Fibroblast of the aortic adventitia (primary cell): ENCODE measurements around the gene ZNF526. TPM values are rescaled to one million over a fixed set of nuclear protein-coding genes. Genes with fewer than 3 reads are reported as not detected.

Source experiments
- DNase-seq: peaks from one replicate; pipeline ENCODE4 v3.0.0-alpha.2; 2010; ENCODE audit warnings: low read depth
- H3K4me3 ChIP-seq: 2 replicates; pipeline ENCODE4 v1.5.1; 2011; ENCODE audit warnings: low read depth, mild to moderate bottlenecking, control low read depth, low read length, moderate library complexity
- total RNA-seq: library from RNA; depleted of rRNA; stranded (reverse); fragments of >200 nt; gene quantifications from 2 replicates; pipeline ENCODE4 v1.2.3, GENCODE V29; 2012; ENCODE audit warnings: low replicate concordance
- TF ChIP-seq, protein P1 (sequence below): IDR thresholded peaks from 2 replicates; pipeline ENCODE4 v1.5.1; 2011; ENCODE audit warnings: mild to moderate bottlenecking, low read length, control low read depth, inconsistent platforms; ENCODE audit not compliant: insufficient read depth

The ZNF526 gene, protein sequence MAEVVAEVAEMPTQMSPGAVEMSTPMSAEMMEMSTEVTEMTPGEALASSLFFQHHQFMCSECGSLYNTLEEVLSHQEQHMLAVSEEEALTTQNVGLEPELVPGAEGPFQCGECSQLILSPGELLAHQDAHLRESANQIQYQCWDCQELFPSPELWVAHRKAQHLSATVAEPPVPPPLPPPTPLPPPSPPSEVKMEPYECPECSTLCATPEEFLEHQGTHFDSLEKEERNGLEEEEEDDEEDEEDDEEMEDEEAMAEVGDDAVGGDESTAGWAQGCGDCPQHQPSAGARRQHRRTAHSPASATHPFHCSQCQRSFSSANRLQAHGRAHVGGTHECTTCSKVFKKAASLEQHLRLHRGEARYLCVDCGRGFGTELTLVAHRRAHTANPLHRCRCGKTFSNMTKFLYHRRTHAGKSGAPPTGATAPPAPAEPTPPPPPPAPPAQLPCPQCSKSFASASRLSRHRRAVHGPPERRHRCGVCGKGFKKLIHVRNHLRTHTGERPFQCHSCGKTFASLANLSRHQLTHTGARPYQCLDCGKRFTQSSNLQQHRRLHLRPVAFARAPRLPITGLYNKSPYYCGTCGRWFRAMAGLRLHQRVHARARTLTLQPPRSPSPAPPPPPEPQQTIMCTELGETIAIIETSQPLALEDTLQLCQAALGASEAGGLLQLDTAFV
- total RNA-seq = 6.0 and 13.0 TPM in 2 replicates

DNA sequence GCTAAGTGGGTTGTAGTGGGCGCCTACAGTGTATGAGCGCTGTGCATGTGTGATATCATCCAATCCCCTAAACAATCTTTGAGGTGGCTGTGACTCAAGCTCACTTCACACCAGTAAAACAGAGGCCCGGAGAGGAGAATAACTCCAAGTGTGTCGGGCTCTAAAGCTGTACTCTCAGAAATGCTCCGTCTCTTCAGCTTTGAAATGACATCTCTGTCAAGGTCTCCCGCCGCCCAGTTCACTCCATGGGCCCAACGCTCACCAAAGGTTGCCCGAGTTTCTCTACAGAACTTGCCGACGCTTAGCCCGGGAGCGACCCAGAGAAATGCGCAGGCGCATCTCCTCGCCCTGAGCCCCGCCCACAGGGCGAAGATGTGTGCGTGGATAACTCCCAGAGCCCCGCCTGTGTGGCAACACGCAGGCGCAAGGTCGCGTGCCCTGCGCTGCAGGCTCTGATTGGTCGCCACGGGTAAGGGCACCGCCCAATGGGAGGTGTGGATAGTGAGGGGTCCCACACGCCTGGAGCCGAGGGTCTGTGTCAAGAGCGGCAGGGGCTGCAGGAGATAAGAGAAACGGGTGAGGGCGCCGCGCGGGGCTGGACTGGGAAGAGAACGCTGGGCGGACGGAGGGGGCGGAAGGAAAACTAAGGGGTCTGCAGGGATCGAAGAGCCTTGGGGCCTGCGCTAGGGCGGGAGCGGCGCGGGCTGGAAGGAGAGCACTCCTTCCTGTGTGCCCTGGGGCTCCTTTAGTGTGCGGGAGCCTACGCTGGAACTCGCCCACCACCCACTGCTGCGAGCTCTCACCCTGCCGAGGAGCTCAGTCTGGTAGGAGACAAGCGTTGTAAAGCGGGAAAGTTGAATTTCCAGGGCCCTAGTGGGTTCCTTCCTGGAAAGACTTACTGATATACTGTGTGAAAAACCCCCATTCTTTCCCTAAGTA, at the start of gene ZNF526:
TSS of gene ZNF526 (plus strand) at position 501 of the 939 bp plus-strand sequence. CDS start 4,092 bp downstream, outside the sequence.
- peak within 1 kb of the TSS; percentile 92 for H3K4me3 ChIP-seq
- DNase-seq = peak; percentile 96
- TF ChIP-seq, protein P1, sequence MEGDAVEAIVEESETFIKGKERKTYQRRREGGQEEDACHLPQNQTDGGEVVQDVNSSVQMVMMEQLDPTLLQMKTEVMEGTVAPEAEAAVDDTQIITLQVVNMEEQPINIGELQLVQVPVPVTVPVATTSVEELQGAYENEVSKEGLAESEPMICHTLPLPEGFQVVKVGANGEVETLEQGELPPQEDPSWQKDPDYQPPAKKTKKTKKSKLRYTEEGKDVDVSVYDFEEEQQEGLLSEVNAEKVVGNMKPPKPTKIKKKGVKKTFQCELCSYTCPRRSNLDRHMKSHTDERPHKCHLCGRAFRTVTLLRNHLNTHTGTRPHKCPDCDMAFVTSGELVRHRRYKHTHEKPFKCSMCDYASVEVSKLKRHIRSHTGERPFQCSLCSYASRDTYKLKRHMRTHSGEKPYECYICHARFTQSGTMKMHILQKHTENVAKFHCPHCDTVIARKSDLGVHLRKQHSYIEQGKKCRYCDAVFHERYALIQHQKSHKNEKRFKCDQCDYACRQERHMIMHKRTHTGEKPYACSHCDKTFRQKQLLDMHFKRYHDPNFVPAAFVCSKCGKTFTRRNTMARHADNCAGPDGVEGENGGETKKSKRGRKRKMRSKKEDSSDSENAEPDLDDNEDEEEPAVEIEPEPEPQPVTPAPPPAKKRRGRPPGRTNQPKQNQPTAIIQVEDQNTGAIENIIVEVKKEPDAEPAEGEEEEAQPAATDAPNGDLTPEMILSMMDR = no peak

DNA sequence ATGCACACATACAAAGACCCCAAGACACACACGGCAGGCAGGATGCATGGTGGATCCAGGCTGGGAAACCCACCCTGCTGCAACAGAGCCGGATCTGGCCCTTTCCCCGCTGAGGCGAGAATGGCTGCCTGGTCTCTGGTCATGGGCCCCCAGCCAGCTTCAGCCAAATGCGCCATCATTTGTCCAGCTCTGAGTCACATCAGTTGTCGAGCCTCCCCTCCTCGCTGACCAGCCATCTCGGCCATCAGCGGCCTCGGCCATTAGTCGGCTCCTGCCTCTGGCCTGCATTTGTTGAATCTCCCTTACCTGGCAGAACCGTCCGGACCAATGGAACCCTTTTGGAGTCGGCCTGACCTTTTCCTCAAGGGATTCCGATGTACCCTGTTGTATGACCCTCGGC, 49.4 kb upstream of the ZNF526 start:
- TF ChIP-seq, protein P1 = no peak
- H3K4me3 ChIP-seq = no peak overlapping the region
- DNase-seq = no peak

DNA sequence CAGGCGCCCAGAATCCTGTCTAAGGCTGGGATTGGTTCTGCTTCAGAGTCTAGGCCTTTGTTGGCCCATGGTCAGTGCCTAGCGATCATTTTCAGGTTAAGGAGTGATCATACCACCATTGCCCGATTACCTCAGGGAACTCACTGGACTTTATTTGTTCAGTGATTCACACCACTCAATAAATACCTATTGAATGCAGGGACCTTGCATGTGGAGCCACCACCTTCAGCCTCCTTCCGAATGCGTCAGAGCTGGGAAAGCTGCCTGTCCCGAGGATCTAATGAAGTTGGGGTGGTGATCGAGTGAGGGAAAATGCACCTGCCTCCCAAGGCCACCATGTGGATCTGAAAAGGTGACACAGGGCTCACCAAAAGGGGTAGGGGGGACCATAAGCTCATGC, 47.9 kb upstream of the ZNF526 start:
- DNase-seq = no peak
- H3K4me3 ChIP-seq = no peak overlapping the region
- TF ChIP-seq, protein P1 = no peak

DNA sequence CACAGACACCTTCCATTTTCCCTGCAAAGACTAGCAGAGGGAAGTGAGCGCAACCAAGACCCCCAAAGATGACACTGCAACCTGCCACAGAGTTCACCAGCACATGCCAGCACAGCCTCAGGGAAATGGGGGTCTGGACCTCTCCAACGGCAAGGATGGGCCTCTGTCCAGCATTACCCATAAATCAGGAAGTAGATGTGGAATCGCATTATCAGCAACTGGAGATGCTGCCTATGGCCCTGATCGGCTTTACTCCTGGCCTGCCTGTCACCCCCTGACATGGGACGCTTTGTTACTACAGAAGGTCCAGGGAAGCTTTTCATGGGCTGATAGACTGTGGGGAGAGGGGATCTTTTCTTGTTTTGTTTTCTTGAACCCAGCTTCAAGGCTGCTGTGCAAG, 46.4 kb upstream of the ZNF526 start:
- TF ChIP-seq, protein P1 = no peak
- no peak for DNase-seq
- no peak overlapping the region for H3K4me3 ChIP-seq

DNA sequence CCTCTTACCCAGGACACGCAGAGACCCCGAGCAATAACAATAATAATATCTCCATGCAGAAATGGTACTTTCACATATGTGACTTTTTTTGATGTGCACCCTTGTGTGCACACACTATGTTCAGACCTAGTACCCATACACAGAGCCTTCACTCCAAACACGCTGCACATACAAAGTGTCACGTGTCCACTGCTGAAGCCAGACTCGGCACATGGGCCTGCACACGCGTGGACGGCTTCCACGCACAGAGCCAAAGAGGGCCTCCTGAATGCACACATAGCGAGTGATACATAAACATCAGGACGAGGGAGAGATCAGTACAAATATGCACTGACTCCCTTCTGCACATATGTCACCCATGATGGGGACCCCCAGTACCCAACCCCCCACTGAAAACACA, 45.9 kb upstream of the ZNF526 start:
- no peak overlapping the region for H3K4me3 ChIP-seq
- TF ChIP-seq, protein P1 = no peak
- no peak for DNase-seq

DNA sequence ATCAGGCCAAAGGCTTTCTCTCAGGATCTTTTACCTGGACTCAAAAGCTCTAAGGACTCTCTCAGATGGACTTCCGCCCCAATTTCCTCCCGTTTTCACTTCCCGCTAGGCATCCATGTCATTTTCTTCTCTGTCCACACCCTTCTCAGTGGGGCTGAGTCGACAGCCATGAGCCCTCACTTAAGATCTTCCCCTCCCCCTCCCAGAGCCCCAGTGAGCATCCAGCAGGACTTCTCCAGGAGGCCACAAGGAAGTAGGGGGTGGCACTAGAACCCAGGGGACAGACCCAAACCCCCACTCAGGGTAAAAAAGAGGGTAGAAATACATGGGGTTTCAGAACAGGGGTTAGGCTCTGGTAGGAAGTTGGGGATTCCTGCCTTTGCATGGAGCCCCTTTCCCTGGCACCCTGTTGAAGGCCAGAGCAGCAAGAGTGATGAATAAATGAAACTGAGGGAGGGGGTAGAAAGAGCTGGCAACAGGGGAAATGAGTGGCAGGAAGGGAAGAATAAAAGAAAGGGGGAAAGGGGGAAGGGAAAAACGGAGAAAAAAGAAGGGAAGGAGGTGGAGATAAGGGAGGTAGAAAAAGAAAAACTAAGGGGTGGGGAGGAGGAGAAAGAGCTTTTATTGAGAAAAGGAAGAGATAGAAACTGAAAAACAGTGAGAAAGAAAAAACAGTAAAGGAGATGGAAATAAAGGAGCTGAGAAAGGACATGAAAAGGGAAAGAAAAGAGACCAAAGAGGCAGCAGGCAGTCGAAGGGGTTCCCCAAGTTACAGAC, 45.0 kb upstream of the ZNF526 start:
- H3K4me3 ChIP-seq = no peak overlapping the region
- TF ChIP-seq, protein P1 = no peak
- DNase-seq = no peak
